HepG2 (cell line): ENCODE data around the gene SLC2A2. TPM values are rescaled to one million over a fixed set of nuclear protein-coding genes. Genes with fewer than 3 reads are reported as not detected.
A peak's percentile ranks its signal among the peaks of the same experiment; 100 is the strongest.

Experiments used
- BRCA1 ChIP-seq: sonication (generic); formaldehyde crosslinking; IDR thresholded peaks from 2 replicates; pipeline ENCODE4 v1.4.0; 2020; ENCODE audit warnings: missing genetic modification reagents
- CERS6 ChIP-seq: sonication (generic); formaldehyde crosslinking; IDR thresholded peaks from 2 replicates; pipeline ENCODE4 v1.5.0; 2020; ENCODE audit warnings: missing genetic modification reagents
- CREM ChIP-seq, 2 experiments: sonication (generic) in 1 of 2; formaldehyde crosslinking in 1 of 2; IDR thresholded peaks; 2 replicates each; pipeline versions ENCODE4 v1.4.0 to v1.6.1; 2016 to 2020; ENCODE audit warnings: antibody characterized with exemption in 1 of 2, mild to moderate bottlenecking in 1 of 2, missing genetic modification reagents in 1 of 2
- DBP ChIP-seq: sonication (generic); formaldehyde crosslinking; IDR thresholded peaks from 2 replicates; pipeline ENCODE4 v1.4.0; 2020; ENCODE audit warnings: missing genetic modification reagents; ENCODE audit errors: not compliant biosample characterization
- GMEB1 ChIP-seq: sonication (generic); formaldehyde crosslinking; IDR thresholded peaks from 2 replicates; pipeline ENCODE4 v1.5.1; 2020; ENCODE audit warnings: missing genetic modification reagents, mild to moderate bottlenecking, borderline replicate concordance
- HOXA7 ChIP-seq: sonication (generic); formaldehyde crosslinking; IDR thresholded peaks from 2 replicates; pipeline ENCODE4 v1.8.1; 2022; ENCODE audit warnings: mild to moderate bottlenecking, missing genetic modification reagents, moderate library complexity
- MEIS1 ChIP-seq: sonication (generic); formaldehyde crosslinking; IDR thresholded peaks from 2 replicates; pipeline ENCODE4 v1.9.0; 2021; ENCODE audit warnings: mild to moderate bottlenecking, missing genetic modification reagents, moderate library complexity, borderline replicate concordance
- MIER3 ChIP-seq: IDR thresholded peaks from 2 replicates; pipeline ENCODE4 v1.6.1; 2016; ENCODE audit warnings: missing compliant biosample characterization, borderline replicate concordance
- TRIM24 ChIP-seq: sonication (generic); formaldehyde crosslinking; IDR thresholded peaks from 2 replicates; pipeline ENCODE4 v1.8.0; 2022; ENCODE audit warnings: mild to moderate bottlenecking, missing genetic modification reagents
- ZFP36 ChIP-seq: fragments of 150-350 bp; IDR thresholded peaks from 2 replicates; pipeline ENCODE4 v1.6.1; 2018; ENCODE audit warnings: borderline replicate concordance, low read length, low read depth; ENCODE audit not compliant: partially characterized antibody
- ZFY ChIP-seq: sonication (generic); formaldehyde crosslinking; IDR thresholded peaks from 2 replicates; pipeline ENCODE4 v1.4.0; 2020; ENCODE audit warnings: missing genetic modification reagents
- ZNF281 ChIP-seq: sonication (generic); formaldehyde crosslinking; IDR thresholded peaks from 2 replicates; pipeline ENCODE4 v1.4.0; 2020; ENCODE audit warnings: missing genetic modification reagents, borderline replicate concordance
- ZNF562 ChIP-seq: sonication (generic); formaldehyde crosslinking; IDR thresholded peaks from 2 replicates; pipeline ENCODE4 v1.8.0; 2022; ENCODE audit warnings: missing genetic modification reagents, borderline replicate concordance
- ZNF609 ChIP-seq: sonication (generic); formaldehyde crosslinking; IDR thresholded peaks from 2 replicates; pipeline ENCODE4 v1.4.0; 2020; ENCODE audit warnings: mild to moderate bottlenecking, missing genetic modification reagents, borderline replicate concordance
- ZNF619 ChIP-seq: sonication (generic); formaldehyde crosslinking; IDR thresholded peaks from 2 replicates; pipeline ENCODE4 v1.4.0; 2020; ENCODE audit warnings: mild to moderate bottlenecking, missing genetic modification reagents
- polyA plus RNA-seq, 8 experiments: library from polyadenylated mRNA; depleted of rRNA in 3 of 8; stranded (reverse) in 7 of 8; unstranded in 1 of 8; fragments of >200 nt; fragmentation: Illumina TruSeq in 4 of 8; extraction: Trizol in 4 of 8; gene quantifications; 2 replicates each; pipeline versions ENCODE4 v1.2.1 to v1.2.3, GENCODE V29; 2011 to 2016; ENCODE audit warnings: low read depth in 4 of 8, missing spikeins in 1 of 8, mixed read lengths in 1 of 8; ENCODE audit not compliant: insufficient read depth in 1 of 8
- total RNA-seq, 5 experiments: library from RNA; depleted of rRNA; stranded (reverse); fragments of >200 nt; fragmentation: Illumina TruSeq; extraction: Trizol; gene quantifications; 2 replicates each; pipeline ENCODE4 v1.2.3, GENCODE V29; 2016; ENCODE audit warnings: low read depth in 1 of 5

SLC2A2 gene
- total and polyA plus RNA-seq, 2 of the 13 experiments (the other 11 are each of a cell fraction or from before 2014, with no cell fraction given), result 19.5 to 23.2 TPM

- TF ChIP-seq CERS6, result no peak
- no peak for TF ChIP-seq HOXA7
- TF ChIP-seq MEIS1 (CRISPR knock-in tag), result peak; percentile 83; the same call in 1 of the 2 replicates
- peak; percentile 46; the same call in 1 of the 2 replicates for TF ChIP-seq ZNF619 (CRISPR knock-in tag)
- TF ChIP-seq ZNF281, result peak; percentile 86; the same call in 1 of the 2 replicates
- TF ChIP-seq BRCA1 (CRISPR knock-in tag), result no peak
- peak; percentile 98 for TF ChIP-seq MIER3 (CRISPR knock-in tag)
- TF ChIP-seq CREM (IDR thresholded peaks at IDR 0.05), result peak; percentile 96
- TF ChIP-seq CREM (CRISPR knock-in tag; IDR thresholded peaks at IDR 0.05), result no peak
- no peak; the same call in 1 of the 2 replicates for TF ChIP-seq GMEB1 (CRISPR knock-in tag)
- no peak for TF ChIP-seq DBP (CRISPR knock-in tag)
- peak; percentile 99 for TF ChIP-seq ZNF609
- TF ChIP-seq ZFY (CRISPR knock-in tag), result peak; percentile 61
- no peak for TF ChIP-seq ZFP36
- 0 out of 2 replicates have a peak, but pooled peaks have one; percentile 44 for TF ChIP-seq ZNF562 (CRISPR knock-in tag)
- TF ChIP-seq TRIM24 (CRISPR knock-in tag), result peak; percentile 17; the same call in 1 of the 2 replicates
Measured at GRCh38 chr3:171044835-171045793, 18.6 kb upstream of the SLC2A2 start (continued).
